ENCODE measurements around the gene KRTAP1-5. TPM values are rescaled to one million over a fixed set of nuclear protein-coding genes. Genes with fewer than 3 reads are reported as not detected.
"Not testable (repeated sequence)": the region's sequence is repeated elsewhere in the genome, so short reads cannot be mapped to it uniquely, and the experiment has no call there.

KRTAP1-5 gene
- total RNA-seq, 4 donors from 2014 or later: not detected

GRCh38 chr17:41057547-41057946 lies 30.5 kb upstream of the KRTAP1-5 start:
- no peaks in the 10 kb centered on the region for H3K36me3 ChIP-seq
- DNase-seq (ENCODE audit: extremely low spot score): no peak
- no peak overlapping the region for H3K27ac ChIP-seq (replicated peaks in 1 of 4)
- no peak for TF ChIP-seq POLR2AphosphoS5 (IDR thresholded peaks at IDR 0.05)
- no peak for TF ChIP-seq POLR2A (IDR thresholded peaks at IDR 0.05; ENCODE audit: low read depth)
- no peak for TF ChIP-seq EP300 (IDR thresholded peaks at IDR 0.05)
- no peak for TF ChIP-seq CTCF (IDR thresholded peaks at IDR 0.05)
- 94% methylated on average over 1 of the region's 1 CpG for WGBS
- intact Hi-C loops (cut with DNase I): no loop called here
- H3K4me3 ChIP-seq: no peak overlapping the region
- H3K9me3 ChIP-seq: peaks cover 0 to 5% (median 0%) of the 10 kb centered on the region in 4 donors
- H3K4me1 ChIP-seq: no peaks in the 10 kb centered on the region
- peaks cover 0 to 16% (median 0%) of the 10 kb centered on the region in 4 donors for H3K27me3 ChIP-seq

- H3K4me1 ChIP-seq; intact Hi-C loops (cut with DNase I); H3K27ac ChIP-seq (replicated peaks in 1 of 4); H3K4me3 ChIP-seq; H3K9me3 ChIP-seq; DNase-seq (ENCODE audit: extremely low spot score); H3K36me3 ChIP-seq: not testable (repeated sequence)
- H3K27me3 ChIP-seq: peaks cover 0 to 19% (median 0%) of the 10 kb centered on the region in 4 donors
- WGBS: 50% methylated on average over 1 of the region's 6 CpGs
These were observed 28.1 kb upstream of the KRTAP1-5 start, which contains the start of gene KRTAP2-2 for GRCh38 chr17:41055130-41055529. Gene KRTAP2-2, minus strand, starts transcription at chr17:41055230. Its CDS starts 19 bp downstream, at chr17:41055211.

GRCh38 chr17:41054556-41054955 lies 27.5 kb upstream of the KRTAP1-5 start:
- H3K27ac ChIP-seq (replicated peaks in 1 of 4); DNase-seq (ENCODE audit: extremely low spot score); H3K9me3 ChIP-seq; H3K4me3 ChIP-seq; H3K4me1 ChIP-seq; H3K36me3 ChIP-seq; intact Hi-C loops (cut with DNase I): not testable (repeated sequence)
- H3K27me3 ChIP-seq: peaks cover 0 to 23% (median 0%) of the 10 kb centered on the region in 4 donors
- 94% methylated on average over 5 of the region's 9 CpGs for WGBS

GRCh38 chr17:41054025-41054424 lies 27.0 kb upstream of the KRTAP1-5 start:
- no peak overlapping the region for H3K4me3 ChIP-seq
- TF ChIP-seq CTCF (IDR thresholded peaks at IDR 0.05) (no peak), EP300 (IDR thresholded peaks at IDR 0.05) (no peak), POLR2AphosphoS5 (IDR thresholded peaks at IDR 0.05) (no peak), POLR2A (IDR thresholded peaks at IDR 0.05; ENCODE audit: low read depth) (no peak)
- no peak for DNase-seq (ENCODE audit: extremely low spot score)
- H3K4me1 ChIP-seq: no peaks in the 10 kb centered on the region
- intact Hi-C loops (cut with DNase I): no loop called here
- H3K27ac ChIP-seq (replicated peaks in 1 of 4): no peak overlapping the region
- WGBS: 89% methylated on average over 4 of the region's 4 CpGs
- peaks cover 0 to 5% (median 0%) of the 10 kb centered on the region in 4 donors for H3K9me3 ChIP-seq
- no peaks in the 10 kb centered on the region for H3K36me3 ChIP-seq
- H3K27me3 ChIP-seq: peaks cover 0 to 23% (median 0%) of the 10 kb centered on the region in 4 donors

GRCh38 chr17:41052566-41052965 lies 25.6 kb upstream of the KRTAP1-5 start:
- intact Hi-C loops (cut with DNase I): no loop called here

More at GRCh38 chr17:41052566-41052965, 25.6 kb upstream of the KRTAP1-5 start:
- Histone ChIP-seq H3K4me1 (no peaks in the 10 kb centered on the region), H3K4me3 (no peak overlapping the region), H3K36me3 (no peaks in the 10 kb centered on the region), H3K27me3 (peaks cover 0 to 22% (median 0%) of the 10 kb centered on the region in 4 donors), H3K27ac (replicated peaks in 1 of 4) (no peak overlapping the region), H3K9me3 (peaks cover 0 to 3% (median 0%) of the 10 kb centered on the region in 4 donors)
- no peak for DNase-seq (ENCODE audit: extremely low spot score)
- TF ChIP-seq POLR2AphosphoS5 (IDR thresholded peaks at IDR 0.05): no peak
- no peak for TF ChIP-seq POLR2A (IDR thresholded peaks at IDR 0.05; ENCODE audit: low read depth)
- no peak for TF ChIP-seq CTCF (IDR thresholded peaks at IDR 0.05)
- no peak for TF ChIP-seq EP300 (IDR thresholded peaks at IDR 0.05)
